Measurements from ENCODE around the gene MSANTD1.

Gene MSANTD1

GRCh38 chr4:3261411-3262207 lies 12.7 kb downstream of the MSANTD1 start:
- no peak for DNase-seq (ENCODE audit: insufficient read length, low spot score)
- no peak for FAIRE-seq

- DNase-seq (ENCODE audit: insufficient read length, low spot score) (no peak), FAIRE-seq (no peak)
These were observed 13.5 kb downstream of the MSANTD1 start for GRCh38 chr4:3262208-3263052.

GRCh38 chr4:3263053-3263875 lies 14.3 kb downstream of the MSANTD1 start:
- FAIRE-seq (no peak), DNase-seq (ENCODE audit: insufficient read length, low spot score) (no peak)

GRCh38 chr4:3263876-3264193 lies 14.9 kb downstream of the MSANTD1 start:
- no peak for FAIRE-seq

GRCh38 chr4:3266076-3266475 lies 17.1 kb downstream of the MSANTD1 start:
- no peak for FAIRE-seq

More at GRCh38 chr4:3263876-3264193, 14.9 kb downstream of the MSANTD1 start:
- DNase-seq (ENCODE audit: insufficient read length, low spot score): no peak

GRCh38 chr4:3267576-3268394 lies 18.8 kb downstream of the MSANTD1 start:
- FAIRE-seq (no peak), DNase-seq (ENCODE audit: insufficient read length, low spot score) (no peak)

More at GRCh38 chr4:3266076-3266475, 17.1 kb downstream of the MSANTD1 start:
- DNase-seq (ENCODE audit: insufficient read length, low spot score): no peak

GRCh38 chr4:3268395-3269104 lies 19.6 kb downstream of the MSANTD1 start:
- DNase-seq (ENCODE audit: insufficient read length, low spot score) (no peak), FAIRE-seq (no peak)

GRCh38 chr4:3269105-3269927 lies 20.4 kb downstream of the MSANTD1 start:
- FAIRE-seq (no peak), DNase-seq (ENCODE audit: insufficient read length, low spot score) (no peak)

GRCh38 chr4:3269991-3270611 lies 21.1 kb downstream of the MSANTD1 start:
- FAIRE-seq (no peak), DNase-seq (ENCODE audit: insufficient read length, low spot score) (no peak)

GRCh38 chr4:3271131-3271530 lies 22.2 kb downstream of the MSANTD1 start:
- no peak for DNase-seq (ENCODE audit: insufficient read length, low spot score)
- FAIRE-seq: no peak

GRCh38 chr4:3276986-3277385 lies 28.0 kb downstream of the MSANTD1 start:
- DNase-seq (ENCODE audit: insufficient read length, low spot score): no peak
- FAIRE-seq: no peak

GRCh38 chr4:3280466-3280865 lies 31.5 kb downstream of the MSANTD1 start:
- FAIRE-seq (no peak), DNase-seq (ENCODE audit: insufficient read length, low spot score) (no peak)

GRCh38 chr4:3283483-3283882 lies 34.5 kb downstream of the MSANTD1 start:
- no peak for DNase-seq (ENCODE audit: insufficient read length, low spot score)
- FAIRE-seq: no peak

GRCh38 chr4:3283916-3284315 lies 35.0 kb downstream of the MSANTD1 start:
- FAIRE-seq: no peak
- DNase-seq (ENCODE audit: insufficient read length, low spot score): no peak

GRCh38 chr4:3284734-3285557 lies 36.0 kb downstream of the MSANTD1 start:
- no peak for DNase-seq (ENCODE audit: insufficient read length, low spot score)
- no peak for FAIRE-seq

GRCh38 chr4:3285558-3286334 lies 36.8 kb downstream of the MSANTD1 start:
- no peak for DNase-seq (ENCODE audit: insufficient read length, low spot score)
- no peak for FAIRE-seq
